WTC11 (cell line): ENCODE results near the gene SORCS2.

ENCODE experiments used
- ETV6 ChIP-seq: sonication (generic); formaldehyde crosslinking; IDR thresholded peaks from 2 replicates; pipeline ENCODE4 v1.8.1; 2022; ENCODE audit warnings: mild to moderate bottlenecking, missing genetic modification reagents
- ZNF263 ChIP-seq: sonication (generic); formaldehyde crosslinking; IDR thresholded peaks from 2 replicates; pipeline ENCODE4 v1.8.1; 2022; ENCODE audit warnings: low read depth, mild to moderate bottlenecking, moderate library complexity, missing genetic modification reagents
- TF ChIP-seq, protein P1 (sequence below): sonication (generic); formaldehyde crosslinking; IDR thresholded peaks from 2 replicates; pipeline ENCODE4 v1.8.1; 2022; ENCODE audit warnings: missing genetic modification reagents, borderline replicate concordance
- TF ChIP-seq, protein P2 (sequence below): sonication (generic); formaldehyde crosslinking; IDR thresholded peaks from 2 replicates; pipeline ENCODE4 v1.8.0; 2023; ENCODE audit warnings: mild to moderate bottlenecking, missing genetic modification reagents

DNA sequence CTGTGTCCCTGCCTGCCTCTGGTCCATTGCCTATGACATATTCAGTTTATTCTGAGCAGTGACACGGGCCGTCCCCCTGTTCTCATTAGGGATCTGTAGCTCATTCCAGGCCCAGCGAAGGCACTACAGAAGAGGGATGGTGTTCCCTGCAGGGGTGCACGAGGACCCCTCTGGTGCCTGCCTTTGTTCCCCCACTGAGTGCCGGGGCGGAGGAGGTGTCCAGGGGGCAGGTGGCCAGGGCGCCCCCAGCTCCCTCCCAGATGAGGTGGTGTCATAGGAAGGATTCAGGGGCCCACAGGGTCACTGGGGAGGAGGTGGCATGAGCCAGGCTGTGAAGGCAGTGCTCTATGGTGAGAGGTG is 61.0 kb downstream of the SORCS2 start:
- TF ChIP-seq ZNF263 (CRISPR knock-in tag) (no peak), ETV6 (CRISPR knock-in tag) (no peak)
- TF ChIP-seq, protein P1, sequence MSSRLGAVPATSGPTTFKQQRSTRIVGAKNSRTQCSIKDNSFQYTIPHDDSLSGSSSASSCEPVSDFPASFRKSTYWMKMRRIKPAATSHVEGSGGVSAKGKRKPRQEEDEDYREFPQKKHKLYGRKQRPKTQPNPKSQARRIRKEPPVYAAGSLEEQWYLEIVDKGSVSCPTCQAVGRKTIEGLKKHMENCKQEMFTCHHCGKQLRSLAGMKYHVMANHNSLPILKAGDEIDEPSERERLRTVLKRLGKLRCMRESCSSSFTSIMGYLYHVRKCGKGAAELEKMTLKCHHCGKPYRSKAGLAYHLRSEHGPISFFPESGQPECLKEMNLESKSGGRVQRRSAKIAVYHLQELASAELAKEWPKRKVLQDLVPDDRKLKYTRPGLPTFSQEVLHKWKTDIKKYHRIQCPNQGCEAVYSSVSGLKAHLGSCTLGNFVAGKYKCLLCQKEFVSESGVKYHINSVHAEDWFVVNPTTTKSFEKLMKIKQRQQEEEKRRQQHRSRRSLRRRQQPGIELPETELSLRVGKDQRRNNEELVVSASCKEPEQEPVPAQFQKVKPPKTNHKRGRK = no peak
- TF ChIP-seq, protein P2, sequence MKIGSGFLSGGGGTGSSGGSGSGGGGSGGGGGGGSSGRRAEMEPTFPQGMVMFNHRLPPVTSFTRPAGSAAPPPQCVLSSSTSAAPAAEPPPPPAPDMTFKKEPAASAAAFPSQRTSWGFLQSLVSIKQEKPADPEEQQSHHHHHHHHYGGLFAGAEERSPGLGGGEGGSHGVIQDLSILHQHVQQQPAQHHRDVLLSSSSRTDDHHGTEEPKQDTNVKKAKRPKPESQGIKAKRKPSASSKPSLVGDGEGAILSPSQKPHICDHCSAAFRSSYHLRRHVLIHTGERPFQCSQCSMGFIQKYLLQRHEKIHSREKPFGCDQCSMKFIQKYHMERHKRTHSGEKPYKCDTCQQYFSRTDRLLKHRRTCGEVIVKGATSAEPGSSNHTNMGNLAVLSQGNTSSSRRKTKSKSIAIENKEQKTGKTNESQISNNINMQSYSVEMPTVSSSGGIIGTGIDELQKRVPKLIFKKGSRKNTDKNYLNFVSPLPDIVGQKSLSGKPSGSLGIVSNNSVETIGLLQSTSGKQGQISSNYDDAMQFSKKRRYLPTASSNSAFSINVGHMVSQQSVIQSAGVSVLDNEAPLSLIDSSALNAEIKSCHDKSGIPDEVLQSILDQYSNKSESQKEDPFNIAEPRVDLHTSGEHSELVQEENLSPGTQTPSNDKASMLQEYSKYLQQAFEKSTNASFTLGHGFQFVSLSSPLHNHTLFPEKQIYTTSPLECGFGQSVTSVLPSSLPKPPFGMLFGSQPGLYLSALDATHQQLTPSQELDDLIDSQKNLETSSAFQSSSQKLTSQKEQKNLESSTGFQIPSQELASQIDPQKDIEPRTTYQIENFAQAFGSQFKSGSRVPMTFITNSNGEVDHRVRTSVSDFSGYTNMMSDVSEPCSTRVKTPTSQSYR (CRISPR knock-in tag) = no peak
